OCI-LY7 (cell line): Measurements from ENCODE around the gene MANBA. TPM values are rescaled to one million over a fixed set of nuclear protein-coding genes. Genes with fewer than 3 reads are reported as not detected.
A peak's percentile ranks its signal among the peaks of the same experiment; 100 is the strongest.
"Not testable (repeated sequence)": the region's sequence is repeated elsewhere in the genome, so short reads cannot be mapped to it uniquely, and the experiment has no call there.

ENCODE experiments used
- BruUV-seq: library from RNA; stranded (reverse); fragments of 400-500 nt; replicated peaks from 2 replicates; lab custom pipeline; 2021; lab: Mats Ljungman, UMichigan
- CTCF ChIA-PET: fragments of 300-600 bp; sonication (Branson Sonifier 250); formaldehyde crosslinking; loops from one replicate; lab custom pipeline; 2022; ENCODE audit warnings: antibody characterized with exemption; ENCODE audit not compliant: unreplicated experiment; lab: Charles Lee
- POLR2A ChIA-PET: fragments of 300-600 bp; sonication (Branson Sonifier 250); formaldehyde crosslinking; loops from one replicate; lab custom pipeline; 2022; ENCODE audit warnings: antibody characterized with exemption; lab: Charles Lee
- DNase-seq: peaks from one replicate; pipeline ENCODE4 v3.0.0-alpha.2; 2015; ENCODE audit warnings: low spot score
- H2AFZ ChIP-seq: fragments of 200-600 bp; sonication (generic), shearing (Covaris generic); 2 replicates; pipeline ENCODE4 v1.6.1; 2014; ENCODE audit warnings: mild to moderate bottlenecking, antibody characterized with exemption, low read length, moderate library complexity
- H3K27ac ChIP-seq: fragments of 200-600 bp; sonication (generic); 2 replicates; pipeline ENCODE4 v1.5.1; 2014; ENCODE audit warnings: mixed run types, low read depth, mild to moderate bottlenecking, moderate library complexity, low read length, inconsistent platforms; ENCODE audit not compliant: poor library complexity, severe bottlenecking
- H3K36me3 ChIP-seq: fragments of 200-600 bp; sonication (generic); 2 replicates; pipeline ENCODE4 v1.6.1; 2014; ENCODE audit warnings: mild to moderate bottlenecking, antibody characterized with exemption, low read length, moderate library complexity, mixed read lengths; ENCODE audit not compliant: insufficient read depth
- H3K4me1 ChIP-seq: fragments of 200-600 bp; sonication (generic); 2 replicates; pipeline ENCODE4 v1.5.1; 2014; ENCODE audit warnings: mild to moderate bottlenecking, low read length; ENCODE audit not compliant: insufficient read depth, poor library complexity, severe bottlenecking
- H3K4me2 ChIP-seq: fragments of 200-600 bp; sonication (generic); 2 replicates; pipeline ENCODE4 v1.6.1; 2014; ENCODE audit warnings: mild to moderate bottlenecking, low read length
- H3K4me3 ChIP-seq: fragments of 200-600 bp; sonication (generic); 2 replicates; pipeline ENCODE4 v1.5.1; 2014; ENCODE audit warnings: mild to moderate bottlenecking, low read depth, low read length; ENCODE audit not compliant: poor library complexity, severe bottlenecking
- H3K79me2 ChIP-seq: fragments of 200-600 bp; sonication (generic); 2 replicates; pipeline ENCODE4 v1.6.1; 2016; ENCODE audit warnings: low read depth, mild to moderate bottlenecking, low read length, moderate library complexity, mixed read lengths; ENCODE audit not compliant: insufficient read depth
- H3K9me2 ChIP-seq: fragments of 200-600 bp; sonication (generic); 2 replicates; pipeline ENCODE4 v1.6.1; 2016; ENCODE audit warnings: mild to moderate bottlenecking, low read length, mixed read lengths; ENCODE audit not compliant: insufficient read depth
- H3K9me3 ChIP-seq: fragments of 200-600 bp; sonication (generic); 2 replicates; pipeline ENCODE4 v1.6.1; 2014; ENCODE audit warnings: mild to moderate bottlenecking, mixed run types, low read length, mixed read lengths
- H4K20me1 ChIP-seq: fragments of 200-600 bp; sonication (generic); 2 replicates; pipeline ENCODE4 v1.6.1; 2014; ENCODE audit warnings: mild to moderate bottlenecking, antibody characterized with exemption, low read length, moderate library complexity, mixed read lengths; ENCODE audit not compliant: insufficient read depth
- CTCF ChIP-seq: fragments of 200-600 bp; sonication (generic); conservative IDR thresholded peaks from 2 replicates; pipeline ENCODE4 v1.5.1; 2014; ENCODE audit warnings: mild to moderate bottlenecking, antibody characterized with exemption, low read length, moderate library complexity, mixed read lengths
- EZH2phosphoT487 ChIP-seq: fragments of 200-600 bp; sonication (generic); IDR thresholded peaks from 2 replicates; pipeline ENCODE4 v1.6.1; 2018; ENCODE audit warnings: low read depth, borderline replicate concordance, mild to moderate bottlenecking, mixed run types, antibody characterized with exemption, low read length, moderate library complexity, mixed read lengths
- intact Hi-C: fragments of 100-400 bp; cut with micrococcal nuclease; formaldehyde crosslinking; loops from one replicate; pipeline ENCODE4 v1.10.0; 2022; ENCODE audit not compliant: unreplicated experiment
- total RNA-seq, 2 experiments: library from RNA; depleted of rRNA in 1 of 2; stranded (reverse); fragments of >200 nt in 1 of 2; shearing (Covaris generic) in 1 of 2; gene quantifications; 2 replicates each; pipeline ENCODE4 v1.2.3, GENCODE V29; 2014 to 2022

MANBA gene
- total RNA-seq, 2 experiments from 2014 or later = 22.8 to 30.0 TPM

GRCh38 chr4:102733084-102733483 lies 27.7 kb downstream of the MANBA start:
- TF ChIP-seq EZH2phosphoT487 = no peak
- no peak for TF ChIP-seq CTCF
- H3K4me3 ChIP-seq = no peak overlapping the region
- BruUV-seq = no TSS peak
- no peak overlapping the region for H3K4me2 ChIP-seq
- POLR2A ChIA-PET = interaction anchor here (0.7 to 0.9 kb wide), 3 partner anchors 10 to 222 kb away, joined by 3 to 5 read pairs (median 3); no protein-coding TSS in a partner anchor
- H3K9me2 ChIP-seq = no peaks in the 10 kb centered on the region
- intact Hi-C loops = no loop called here
- H3K27ac ChIP-seq = no peak overlapping the region
- no peaks in the 10 kb centered on the region for H3K9me3 ChIP-seq
- H4K20me1 ChIP-seq = no peaks in the 10 kb centered on the region
- H2AFZ ChIP-seq = no peak overlapping the region
- peaks cover 6% of the 10 kb centered on the region for H3K4me1 ChIP-seq
- DNase-seq = no peak
- H3K36me3 ChIP-seq = 0 out of 2 replicates have a peak, but pooled peaks cover 6% of the 10 kb centered on the region
- no peaks in the 10 kb centered on the region for H3K79me2 ChIP-seq
- CTCF ChIA-PET = no interaction called here

- ChIA-PET POLR2A (interaction anchor here (0.7 to 0.9 kb wide), 3 partner anchors 27 to 221 kb away, joined by 3 read pairs; no protein-coding TSS in a partner anchor), CTCF (no interaction called here)
- Histone ChIP-seq H2AFZ (no peak overlapping the region), H3K9me2 (no peaks in the 10 kb centered on the region), H3K79me2 (no peaks in the 10 kb centered on the region), H3K4me2 (no peak overlapping the region), H4K20me1 (no peaks in the 10 kb centered on the region), H3K36me3 (0 out of 2 replicates have a peak, but pooled peaks cover 6% of the 10 kb centered on the region), H3K27ac (no peak overlapping the region), H3K4me1 (peaks cover 6% of the 10 kb centered on the region), H3K9me3 (no peaks in the 10 kb centered on the region), H3K4me3 (no peak overlapping the region)
- DNase-seq = no peak
- no TSS peak for BruUV-seq
- intact Hi-C loops = no loop called here
- TF ChIP-seq CTCF (no peak), EZH2phosphoT487 (no peak)
Observed at GRCh38 chr4:102732678-102733077, 28.1 kb downstream of the MANBA start.

DNA sequence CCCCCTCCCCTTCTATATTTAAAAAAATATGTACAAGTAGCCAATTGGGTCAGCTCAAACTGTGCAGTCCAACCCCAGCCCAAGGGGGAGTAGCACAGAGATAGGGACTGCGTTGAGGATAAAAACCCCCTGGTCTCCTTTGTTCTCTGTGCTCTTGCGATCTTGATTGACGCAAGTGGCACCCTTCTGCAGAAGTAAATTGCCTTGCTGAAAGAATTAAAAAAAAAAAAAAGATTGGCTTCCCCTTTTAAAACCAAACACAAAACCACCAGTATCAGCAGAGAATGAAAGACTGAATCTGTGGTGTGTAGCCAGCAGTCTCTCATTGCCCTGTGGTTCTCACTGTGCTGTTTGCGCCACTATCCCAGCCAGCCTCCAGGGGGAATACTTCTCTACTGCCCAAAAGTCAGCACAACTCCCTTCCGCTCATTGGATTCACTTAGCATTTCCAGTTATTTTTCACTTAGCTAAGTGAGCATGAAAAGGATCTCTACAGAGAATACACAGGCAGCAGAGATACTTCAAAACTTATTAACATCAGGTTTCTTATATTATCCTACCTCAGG lies 29.7 kb downstream of the MANBA start:
- H2AFZ ChIP-seq = no peak overlapping the region
- no TSS peak for BruUV-seq
- no peaks in the 10 kb centered on the region for H3K9me3 ChIP-seq
- 0 out of 2 replicates have a peak, but pooled peaks cover 6% of the 10 kb centered on the region for H3K36me3 ChIP-seq
- DNase-seq = no peak
- peaks cover 6% of the 10 kb centered on the region for H3K4me1 ChIP-seq
- H3K27ac ChIP-seq = no peak overlapping the region
- ChIA-PET CTCF (no interaction called here), POLR2A (interaction anchor here (0.6 to 1.2 kb wide), 3 partner anchors 9 to 156 kb away, joined by 3 read pairs; no protein-coding TSS in a partner anchor)
- no peak overlapping the region for H3K4me2 ChIP-seq
- H4K20me1 ChIP-seq = no peaks in the 10 kb centered on the region
- H3K79me2 ChIP-seq = no peaks in the 10 kb centered on the region
- intact Hi-C loops = no loop called here
- TF ChIP-seq EZH2phosphoT487 (no peak), CTCF (peak; percentile 39; the same call in 1 of the 2 replicates)
- no peaks in the 10 kb centered on the region for H3K9me2 ChIP-seq
- H3K4me3 ChIP-seq = no peak overlapping the region

DNA sequence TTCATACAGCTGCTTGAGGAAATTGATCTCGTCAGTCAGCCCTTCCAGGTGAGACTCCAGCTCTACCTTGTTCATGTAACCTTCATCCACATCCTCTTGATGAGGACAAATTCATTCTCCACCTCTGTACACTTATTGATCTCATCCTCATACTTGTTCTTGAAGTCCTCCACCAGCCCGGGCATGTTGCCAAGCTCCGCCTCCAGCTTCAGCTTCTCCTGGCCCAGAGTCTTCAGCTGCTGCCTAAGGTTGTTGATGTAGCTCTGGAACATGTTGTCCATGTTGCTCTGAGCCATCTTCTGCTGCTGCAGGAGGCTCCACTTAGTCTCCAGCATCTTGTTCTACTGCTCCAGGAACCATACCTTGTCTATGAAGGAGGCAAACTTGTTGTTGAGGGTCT lies 31.3 kb downstream of the MANBA start:
- H3K27ac ChIP-seq, BruUV-seq, H3K4me3 ChIP-seq, H3K79me2 ChIP-seq, H3K4me2 ChIP-seq, intact Hi-C loops, H2AFZ ChIP-seq, DNase-seq, H3K9me3 ChIP-seq, H3K9me2 ChIP-seq, POLR2A ChIA-PET, H4K20me1 ChIP-seq, CTCF ChIA-PET, H3K4me1 ChIP-seq, H3K36me3 ChIP-seq: not testable (repeated sequence)
